HL-60 (cell line): ENCODE data around the gene IL3RA.

Experiments used
- DNase-seq, 2 experiments: peaks; one replicate each; pipeline ENCODE4 v3.0.0-alpha.2; 2010 to 2020; ENCODE audit warnings: low read depth in 1 of 2, low spot score in 1 of 2
- H3K27ac ChIP-seq: fragments of 250-450 bp; sonication (Bioruptor Pico); replicated peaks from 2 replicates; pipeline ENCODE4 v1.5.1; 2020; ENCODE audit warnings: mild to moderate bottlenecking, moderate library complexity
- H3K27me3 ChIP-seq: fragments of 250-450 bp; sonication (Bioruptor Pico); 2 replicates; pipeline ENCODE4 v1.5.1; 2021; ENCODE audit warnings: mild to moderate bottlenecking, moderate library complexity; ENCODE audit not compliant: insufficient read depth, poor library complexity, severe bottlenecking
- H3K4me3 ChIP-seq: replicated peaks from 2 replicates; pipeline ENCODE4 v1.5.1; 2011; ENCODE audit warnings: mild to moderate bottlenecking, control low read depth, low read length; ENCODE audit not compliant: insufficient read depth
- GABPA ChIP-seq: IDR thresholded peaks from 2 replicates; pipeline ENCODE4 v1.6.1; 2012; ENCODE audit warnings: low read depth
- POLR2AphosphoS5 ChIP-seq: IDR thresholded peaks from 2 replicates; pipeline ENCODE4 v1.6.1; 2012; ENCODE audit warnings: low read depth
- SPI1 ChIP-seq: IDR thresholded peaks from 2 replicates; pipeline ENCODE4 v1.6.1; 2012; ENCODE audit warnings: low read depth, mild to moderate bottlenecking, borderline replicate concordance
- TF ChIP-seq, protein P1 (sequence below): IDR thresholded peaks from one replicate; pipeline ENCODE4 v1.5.1; 2011; ENCODE audit warnings: low read length, control low read depth, inconsistent platforms; ENCODE audit not compliant: insufficient read depth
- TF ChIP-seq, protein P2 (sequence below): IDR thresholded peaks from 2 replicates; pipeline ENCODE4 v1.6.1; 2012; ENCODE audit warnings: low read depth; ENCODE audit not compliant: insufficient replicate concordance

IL3RA gene

DNA sequence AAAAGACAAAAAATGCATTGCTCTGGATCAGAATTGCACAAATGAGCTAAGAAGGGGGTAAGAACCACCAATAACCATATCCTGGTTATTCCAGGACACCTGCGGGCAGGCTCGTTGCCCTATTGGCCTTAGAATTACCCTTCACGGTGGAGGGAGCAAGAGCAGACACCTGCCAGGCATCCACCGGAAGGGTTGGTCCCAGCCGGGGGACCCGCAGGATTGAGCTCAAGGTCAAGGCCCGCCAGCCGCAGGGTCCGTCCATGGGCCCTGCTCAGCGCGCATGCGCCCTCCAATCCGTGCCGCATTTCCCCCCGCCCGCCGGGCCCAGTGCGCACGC, 54.8 kb downstream of the IL3RA start:
- Histone ChIP-seq H3K4me3 (peak overlapping the region; percentile 81), H3K27me3 (no peaks in the 10 kb centered on the region), H3K27ac (peak overlapping the region; percentile 100)
- TF ChIP-seq POLR2AphosphoS5 (no peak), GABPA (no peak), SPI1 (peak; percentile 23; the same call in 1 of the 2 replicates)
- peak in 1 of 2 experiments; percentile 69 for DNase-seq

DNA sequence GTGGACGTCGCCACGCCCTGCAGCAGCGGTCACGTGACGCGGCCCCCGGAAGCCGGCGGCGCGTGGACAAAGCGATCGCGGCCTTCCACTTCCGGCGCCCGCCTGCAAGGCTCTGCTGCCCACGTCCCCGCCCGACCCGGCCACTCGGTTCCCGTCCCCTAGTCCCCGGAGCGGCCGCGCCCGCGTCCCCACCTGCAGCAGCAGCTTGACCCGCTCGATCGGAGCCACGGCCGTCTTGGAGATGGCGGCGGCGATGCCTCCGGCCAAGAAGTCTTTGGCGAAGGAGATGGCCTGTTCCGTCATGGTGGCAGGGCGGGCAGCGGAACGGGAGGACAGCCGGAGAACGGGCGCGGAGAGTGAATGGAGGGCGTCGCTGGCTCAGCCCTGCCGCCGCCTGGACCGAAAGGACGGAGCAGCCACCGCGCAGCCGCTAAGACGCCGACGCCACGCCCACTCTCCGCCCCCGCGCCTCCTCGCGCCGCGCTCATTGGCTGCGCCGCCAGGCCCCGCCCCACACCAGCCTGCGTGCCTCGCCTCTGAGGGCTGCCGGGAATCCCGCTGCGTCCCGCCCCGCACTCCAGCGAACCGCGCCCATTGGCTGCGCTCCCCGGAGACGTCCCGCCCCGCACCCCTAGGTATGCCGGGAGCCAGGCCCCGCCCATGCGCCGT, 55.3 kb downstream of the IL3RA start, which contains the start of gene SLC25A6:
Gene SLC25A6, minus strand, starts transcription at position 407 of the 669 bp plus-strand sequence. Its CDS starts 104 bp downstream, at position 303.
- peak within 1 kb of the TSS; percentile 81 for H3K4me3 ChIP-seq
- TF ChIP-seq SPI1 (0 out of 2 replicates have a peak, but pooled peaks have one; percentile 0), GABPA (peak; percentile 71), POLR2AphosphoS5 (peak; percentile 75)
- TF ChIP-seq, protein P1, sequence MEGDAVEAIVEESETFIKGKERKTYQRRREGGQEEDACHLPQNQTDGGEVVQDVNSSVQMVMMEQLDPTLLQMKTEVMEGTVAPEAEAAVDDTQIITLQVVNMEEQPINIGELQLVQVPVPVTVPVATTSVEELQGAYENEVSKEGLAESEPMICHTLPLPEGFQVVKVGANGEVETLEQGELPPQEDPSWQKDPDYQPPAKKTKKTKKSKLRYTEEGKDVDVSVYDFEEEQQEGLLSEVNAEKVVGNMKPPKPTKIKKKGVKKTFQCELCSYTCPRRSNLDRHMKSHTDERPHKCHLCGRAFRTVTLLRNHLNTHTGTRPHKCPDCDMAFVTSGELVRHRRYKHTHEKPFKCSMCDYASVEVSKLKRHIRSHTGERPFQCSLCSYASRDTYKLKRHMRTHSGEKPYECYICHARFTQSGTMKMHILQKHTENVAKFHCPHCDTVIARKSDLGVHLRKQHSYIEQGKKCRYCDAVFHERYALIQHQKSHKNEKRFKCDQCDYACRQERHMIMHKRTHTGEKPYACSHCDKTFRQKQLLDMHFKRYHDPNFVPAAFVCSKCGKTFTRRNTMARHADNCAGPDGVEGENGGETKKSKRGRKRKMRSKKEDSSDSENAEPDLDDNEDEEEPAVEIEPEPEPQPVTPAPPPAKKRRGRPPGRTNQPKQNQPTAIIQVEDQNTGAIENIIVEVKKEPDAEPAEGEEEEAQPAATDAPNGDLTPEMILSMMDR, result no peak
- TF ChIP-seq, protein P2, sequence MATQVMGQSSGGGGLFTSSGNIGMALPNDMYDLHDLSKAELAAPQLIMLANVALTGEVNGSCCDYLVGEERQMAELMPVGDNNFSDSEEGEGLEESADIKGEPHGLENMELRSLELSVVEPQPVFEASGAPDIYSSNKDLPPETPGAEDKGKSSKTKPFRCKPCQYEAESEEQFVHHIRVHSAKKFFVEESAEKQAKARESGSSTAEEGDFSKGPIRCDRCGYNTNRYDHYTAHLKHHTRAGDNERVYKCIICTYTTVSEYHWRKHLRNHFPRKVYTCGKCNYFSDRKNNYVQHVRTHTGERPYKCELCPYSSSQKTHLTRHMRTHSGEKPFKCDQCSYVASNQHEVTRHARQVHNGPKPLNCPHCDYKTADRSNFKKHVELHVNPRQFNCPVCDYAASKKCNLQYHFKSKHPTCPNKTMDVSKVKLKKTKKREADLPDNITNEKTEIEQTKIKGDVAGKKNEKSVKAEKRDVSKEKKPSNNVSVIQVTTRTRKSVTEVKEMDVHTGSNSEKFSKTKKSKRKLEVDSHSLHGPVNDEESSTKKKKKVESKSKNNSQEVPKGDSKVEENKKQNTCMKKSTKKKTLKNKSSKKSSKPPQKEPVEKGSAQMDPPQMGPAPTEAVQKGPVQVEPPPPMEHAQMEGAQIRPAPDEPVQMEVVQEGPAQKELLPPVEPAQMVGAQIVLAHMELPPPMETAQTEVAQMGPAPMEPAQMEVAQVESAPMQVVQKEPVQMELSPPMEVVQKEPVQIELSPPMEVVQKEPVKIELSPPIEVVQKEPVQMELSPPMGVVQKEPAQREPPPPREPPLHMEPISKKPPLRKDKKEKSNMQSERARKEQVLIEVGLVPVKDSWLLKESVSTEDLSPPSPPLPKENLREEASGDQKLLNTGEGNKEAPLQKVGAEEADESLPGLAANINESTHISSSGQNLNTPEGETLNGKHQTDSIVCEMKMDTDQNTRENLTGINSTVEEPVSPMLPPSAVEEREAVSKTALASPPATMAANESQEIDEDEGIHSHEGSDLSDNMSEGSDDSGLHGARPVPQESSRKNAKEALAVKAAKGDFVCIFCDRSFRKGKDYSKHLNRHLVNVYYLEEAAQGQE, result peak; percentile 70
- peak; percentile 78 to 98 for DNase-seq
- no peaks in the 10 kb centered on the region for H3K27me3 ChIP-seq
- H3K27ac ChIP-seq, result peak within 1 kb of the TSS; percentile 100

DNA sequence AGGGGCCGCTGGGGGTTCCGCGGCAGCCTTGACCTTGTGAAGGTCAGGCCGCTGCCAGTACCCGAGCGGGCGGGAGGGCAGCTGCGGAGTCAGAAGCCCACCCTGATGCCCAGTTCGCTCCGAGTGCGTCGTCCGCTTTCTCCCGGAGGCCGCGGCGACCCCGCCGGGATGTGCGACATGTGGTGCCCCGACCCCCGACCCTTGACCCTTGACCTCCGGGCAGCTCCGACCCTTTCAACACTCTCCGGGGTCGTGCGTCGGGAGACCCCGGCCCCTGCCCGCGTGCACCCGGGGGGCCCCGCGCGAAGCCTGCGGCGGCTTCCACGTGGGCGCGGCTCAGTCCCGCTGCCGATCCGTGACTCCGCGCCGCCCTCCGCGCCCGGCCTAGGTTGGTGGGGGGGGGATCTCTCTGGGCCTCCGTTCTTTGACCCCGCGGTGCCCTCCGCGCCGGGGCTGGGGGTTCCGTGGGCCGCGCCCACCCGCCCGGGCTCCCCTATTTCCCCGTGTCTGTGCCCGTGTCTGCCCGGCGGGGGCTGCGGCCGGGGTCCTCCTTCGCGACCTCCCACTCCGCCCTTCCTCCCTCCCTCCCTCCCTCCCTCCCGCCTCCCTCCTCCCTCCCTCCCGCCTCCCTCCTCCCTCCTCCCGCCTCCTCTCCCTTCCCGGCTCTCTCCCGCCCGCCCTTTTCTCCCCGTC, 55.9 kb downstream of the IL3RA start:
- peak in 1 of 2 experiments; percentile 57 for DNase-seq
- Histone ChIP-seq H3K4me3 (peak overlapping the region; percentile 41), H3K27me3 (no peaks in the 10 kb centered on the region), H3K27ac (peak overlapping the region; percentile 100)
- TF ChIP-seq, protein P2, result no peak
- TF ChIP-seq, protein P1, result no peak

DNA sequence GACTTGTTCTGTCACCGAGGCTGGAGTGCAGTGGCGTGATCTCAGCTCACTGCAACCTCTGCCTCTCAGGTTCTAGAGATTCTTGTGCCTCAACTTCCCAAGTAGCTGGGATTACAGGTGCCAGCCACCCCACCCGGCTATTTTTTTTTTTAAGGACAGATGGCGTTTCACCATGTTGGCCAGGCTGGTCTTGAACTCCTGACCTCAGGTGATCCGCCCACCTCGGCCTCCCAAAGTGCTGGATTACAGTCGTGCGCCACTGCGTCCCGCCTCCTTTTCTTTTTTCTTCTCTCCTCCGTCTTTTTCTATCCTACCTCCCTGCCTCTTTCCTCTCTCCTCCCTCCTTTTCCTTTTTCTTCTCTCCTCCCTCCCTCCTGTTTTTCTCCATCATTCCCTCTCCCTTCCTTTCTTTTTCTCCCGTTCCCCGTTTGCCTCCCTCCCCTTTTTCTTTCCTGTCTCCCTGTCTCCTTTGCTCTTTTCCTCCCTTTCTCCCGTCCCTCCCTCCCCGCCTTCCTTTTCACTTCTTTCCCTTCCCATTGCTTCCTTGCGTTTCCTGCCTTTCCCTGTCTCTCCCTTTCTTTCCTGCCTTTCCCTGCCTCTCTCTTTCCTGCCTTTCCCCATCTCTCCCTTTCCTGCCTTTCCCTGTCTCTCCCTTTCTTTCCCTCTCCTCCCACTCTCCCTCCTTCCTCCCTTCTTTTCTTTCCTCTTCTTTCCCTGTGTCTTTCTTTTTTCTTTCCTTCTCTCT, 57.5 kb downstream of the IL3RA start:
- TF ChIP-seq SPI1, result no peak
- no peak overlapping the region for H3K27ac ChIP-seq
- no peak for DNase-seq
- no peak overlapping the region for H3K4me3 ChIP-seq
- H3K27me3 ChIP-seq, result no peaks in the 10 kb centered on the region
